A172 (cell line): ENCODE results near the gene C9orf57. TPM values are rescaled to one million over a fixed set of nuclear protein-coding genes. Genes with fewer than 3 reads are reported as not detected.
"Not testable (repeated sequence)": the region's sequence is repeated elsewhere in the genome, so short reads cannot be mapped to it uniquely, and the experiment has no call there.

Experiments used
- DNase-seq: peaks from one replicate; pipeline ENCODE4 v3.0.0-alpha.2; 2015; ENCODE audit warnings: low spot score
- total RNA-seq: library from RNA; depleted of rRNA; stranded (reverse); fragments of >200 nt; shearing (Covaris generic); gene quantifications from 2 replicates; pipeline ENCODE4 v1.2.3, GENCODE V29; 2014; rRNA removed

Gene C9orf57, protein sequence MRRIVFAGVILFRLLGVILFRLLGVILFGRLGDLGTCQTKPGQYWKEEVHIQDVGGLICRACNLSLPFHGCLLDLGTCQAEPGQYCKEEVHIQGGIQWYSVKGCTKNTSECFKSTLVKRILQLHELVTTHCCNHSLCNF
- total RNA-seq, result not detected in 2 replicates

DNA sequence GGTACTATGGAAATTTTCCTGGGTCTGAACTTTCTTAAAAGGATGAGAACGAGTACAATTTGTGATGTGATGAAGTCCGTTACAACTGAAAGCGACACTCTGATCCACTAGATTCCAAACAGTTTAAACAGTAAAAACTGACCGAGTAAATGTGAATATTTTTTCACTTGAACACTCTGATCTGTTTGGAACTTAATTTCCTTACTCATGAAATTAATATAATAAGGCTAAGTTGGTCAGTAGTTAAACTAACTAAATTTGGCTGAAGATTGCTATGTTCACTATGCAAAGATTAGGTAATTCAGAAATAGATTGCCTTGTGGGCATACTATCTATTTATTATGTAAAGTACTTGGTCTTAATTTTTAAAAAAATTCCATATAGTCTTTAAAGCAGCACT, at the start of gene C9orf57:
C9orf57 (minus strand) TSS at position 101 of the 400 bp plus-strand sequence. CDS start 1,282 bp downstream, outside the sequence.
- DNase-seq, result no peak

GRCh38 chr9:72102520-72102919, 42.1 kb upstream of the C9orf57 start:
- no peak for DNase-seq

DNA sequence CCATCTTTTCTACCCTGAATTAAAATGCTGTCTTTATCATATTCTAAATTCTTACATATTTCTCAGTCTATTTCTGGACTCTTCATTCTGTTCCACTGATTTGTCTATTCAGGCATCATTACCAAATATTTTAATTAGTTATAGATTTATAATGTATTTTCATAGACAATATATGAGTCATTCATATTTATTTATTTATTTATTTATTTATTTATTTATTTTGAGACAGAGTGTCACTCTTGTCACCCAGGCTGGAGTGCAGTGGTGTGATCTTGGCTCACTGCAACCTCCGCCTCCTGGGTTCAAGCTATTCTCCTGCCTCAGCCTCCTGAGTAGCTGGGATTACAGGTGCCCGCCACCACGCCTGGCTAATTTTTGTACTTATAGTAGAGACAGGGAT, 35.1 kb upstream of the C9orf57 start:
- not testable (repeated sequence) for DNase-seq

DNA sequence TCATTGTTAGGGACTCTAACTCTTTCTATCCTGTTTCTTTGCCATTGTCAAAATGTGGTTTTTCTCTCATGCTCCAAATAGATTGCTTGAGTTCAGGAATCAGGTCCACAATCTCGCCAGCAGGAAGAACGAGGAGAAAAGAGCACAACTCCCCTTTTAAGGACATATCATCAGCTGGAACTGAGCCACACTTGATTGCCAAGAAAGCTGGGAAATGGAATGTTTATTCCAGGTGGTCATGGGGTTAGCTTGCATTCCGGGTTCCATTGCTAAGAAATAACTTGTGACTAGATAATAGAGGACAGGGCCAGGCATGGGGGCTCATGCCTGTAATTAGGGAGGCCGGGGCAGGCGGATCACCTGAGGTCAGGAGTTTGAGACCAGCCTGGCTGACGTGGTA, 32.4 kb upstream of the C9orf57 start:
- peak; percentile 4 for DNase-seq

GRCh38 chr9:72089451-72090130, 29.2 kb upstream of the C9orf57 start:
- DNase-seq, result no peak

- DNase-seq, result no peak
Measured at GRCh38 chr9:72082536-72082935, 22.1 kb upstream of the C9orf57 start.

- DNase-seq, result not testable (repeated sequence)
Measured at GRCh38 chr9:72074666-72075065, 14.3 kb upstream of the C9orf57 start.

DNA sequence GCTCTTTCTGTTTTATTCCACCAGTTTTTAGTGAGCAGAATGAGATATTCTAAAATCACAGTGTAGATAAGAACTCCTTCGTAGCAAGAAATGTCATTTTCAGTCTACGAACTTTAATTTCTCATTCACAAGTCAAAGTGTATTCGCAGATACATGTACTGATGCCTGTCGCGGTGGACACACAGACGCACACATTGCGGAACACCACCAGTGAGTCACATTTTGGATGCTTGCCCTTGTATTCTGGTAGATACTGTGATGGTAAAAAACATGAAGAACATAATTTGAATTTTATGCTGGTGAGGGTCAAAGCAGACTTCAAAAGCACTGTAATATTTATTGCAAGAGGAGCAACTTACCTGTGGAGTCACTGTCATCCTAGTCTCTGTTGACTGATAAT, 4.7 kb upstream of the C9orf57 start:
- peak; percentile 6 for DNase-seq

- no peak for DNase-seq
Measured at GRCh38 chr9:72052122-72052521, 8.3 kb downstream of the C9orf57 start.

DNA sequence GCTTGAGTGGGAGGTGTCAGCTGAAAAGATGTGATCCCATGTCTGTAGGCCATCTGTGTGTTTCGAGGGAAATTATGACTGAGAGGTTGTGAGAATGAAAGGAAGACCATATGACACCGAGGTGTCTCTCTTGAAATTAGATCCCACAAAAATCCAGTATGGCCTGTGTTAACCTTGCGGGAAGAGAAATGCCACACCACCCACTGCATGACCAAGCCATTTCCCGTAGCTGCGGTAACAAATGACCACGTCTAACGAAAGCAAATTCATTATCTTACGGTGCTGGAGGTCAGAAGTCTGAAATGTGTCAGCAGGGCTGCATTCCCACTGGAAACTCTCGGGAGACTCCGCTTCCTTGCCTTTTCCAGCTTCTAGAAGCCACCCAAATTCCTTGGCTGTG, 11.6 kb downstream of the C9orf57 start:
- no peak for DNase-seq

GRCh38 chr9:72046630-72047456, 13.6 kb downstream of the C9orf57 start:
- DNase-seq, result no peak

DNA sequence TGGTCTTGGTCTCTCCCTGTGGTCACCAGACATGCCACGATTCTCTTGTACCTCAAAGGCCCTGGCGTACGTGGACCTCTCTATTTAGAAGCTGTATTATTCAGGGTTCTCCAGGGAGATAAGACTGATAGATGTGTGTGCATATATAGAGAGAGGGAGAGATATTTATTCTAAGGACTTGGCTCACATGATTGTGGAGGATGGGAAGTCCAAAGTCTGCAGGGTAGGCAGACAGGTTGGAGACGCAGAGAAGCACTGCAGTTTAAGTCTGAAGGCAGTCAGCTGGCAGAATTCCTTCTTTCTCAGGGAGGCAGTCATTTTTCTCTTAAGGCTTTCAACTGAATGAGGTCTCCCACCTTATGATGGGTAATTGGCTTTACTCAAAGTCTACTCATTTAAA, 16.3 kb downstream of the C9orf57 start:
- no peak for DNase-seq

DNA sequence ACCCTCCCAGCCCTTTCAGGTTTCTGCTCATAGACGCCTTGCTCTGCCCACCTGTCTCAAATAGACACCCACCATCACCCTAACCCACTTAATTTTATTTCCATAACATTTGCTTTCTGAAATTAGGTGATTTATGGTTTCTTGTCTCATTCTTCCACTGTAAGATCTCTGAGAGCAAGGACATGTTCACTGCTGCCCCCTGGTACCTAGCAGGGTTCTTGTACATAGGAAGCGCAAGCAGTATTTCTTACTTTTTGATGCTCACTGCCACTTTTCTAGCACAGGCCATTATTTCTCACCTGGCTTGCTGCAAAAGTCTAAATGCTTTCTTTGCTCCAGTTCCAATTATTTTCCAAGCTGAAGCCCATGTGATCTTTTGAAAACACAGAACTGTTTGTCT, 16.8 kb downstream of the C9orf57 start:
- DNase-seq, result no peak

GRCh38 chr9:72042928-72043327, 17.5 kb downstream of the C9orf57 start:
- DNase-seq, result no peak

- DNase-seq, result peak; percentile 46
Measured at GRCh38 chr9:72041775-72042194, 18.6 kb downstream of the C9orf57 start.

DNA sequence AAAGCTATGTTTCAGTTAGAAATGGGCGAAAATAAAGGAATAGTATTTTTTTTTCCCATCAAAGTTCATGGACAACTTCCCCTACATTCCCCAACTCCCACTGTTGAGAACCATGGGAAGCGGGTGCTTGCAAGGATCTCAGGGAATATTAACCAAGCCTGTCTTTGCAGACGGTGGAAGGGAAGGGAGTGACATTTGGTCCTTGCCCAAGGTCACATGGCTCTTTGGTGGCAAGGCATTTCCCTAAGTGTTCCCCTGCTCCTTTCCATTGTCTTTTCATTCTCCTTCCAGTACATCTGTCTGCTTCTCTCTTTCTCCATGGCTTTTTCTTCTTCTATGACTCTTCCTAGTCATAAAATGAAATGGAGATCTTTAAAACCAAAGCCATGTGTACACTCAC, 19.0 kb downstream of the C9orf57 start:
- DNase-seq, result no peak

- DNase-seq, result no peak
Measured at GRCh38 chr9:72039532-72039931, 20.9 kb downstream of the C9orf57 start.

DNA sequence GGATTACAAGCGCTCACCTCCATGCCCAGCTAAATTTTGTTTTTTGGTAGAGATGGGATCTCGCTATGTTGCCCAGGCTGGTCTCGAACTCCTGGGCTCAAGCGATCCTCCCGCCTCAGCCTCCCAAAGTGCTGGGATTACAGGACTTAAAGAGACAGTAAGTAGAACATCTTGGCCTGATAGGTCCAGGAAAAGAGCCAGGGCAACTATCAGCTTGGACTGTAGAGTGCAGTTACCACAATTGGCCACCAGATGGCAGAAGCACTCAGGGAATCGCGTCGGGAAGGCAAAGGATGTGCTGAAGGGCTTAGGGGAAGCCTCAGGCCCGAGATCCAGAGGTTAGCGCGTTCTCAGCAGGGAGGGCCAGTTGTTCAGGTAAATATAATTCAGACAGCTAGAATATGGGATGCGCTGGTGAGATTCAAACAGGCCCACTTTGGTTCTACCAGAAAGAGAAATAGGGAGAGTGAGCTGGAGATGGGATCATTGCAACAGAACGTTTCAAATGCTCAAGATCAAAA, 21.5 kb downstream of the C9orf57 start:
- DNase-seq, result peak; percentile 76

DNA sequence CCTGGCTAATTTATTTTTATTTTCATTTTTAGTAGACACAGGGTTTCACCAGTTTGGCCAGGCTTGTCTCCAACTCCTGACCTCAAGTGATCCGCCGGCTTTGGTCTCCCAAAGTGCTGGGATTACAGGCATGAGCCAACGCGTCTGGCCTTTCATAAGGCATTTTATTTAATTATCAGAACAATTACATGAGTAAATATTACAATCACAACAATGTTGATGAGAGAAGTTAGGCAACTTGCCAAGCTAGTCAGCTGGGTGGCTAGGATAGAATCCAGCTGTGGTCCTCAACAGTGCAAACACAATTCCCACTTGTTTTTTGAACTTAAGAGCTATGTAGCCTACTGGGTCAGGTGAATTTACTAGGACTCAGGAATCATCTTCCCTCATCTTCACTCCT, 22.0 kb downstream of the C9orf57 start:
- DNase-seq, result no peak

- no peak for DNase-seq
Measured at GRCh38 chr9:72037571-72037970, 22.8 kb downstream of the C9orf57 start.

DNA sequence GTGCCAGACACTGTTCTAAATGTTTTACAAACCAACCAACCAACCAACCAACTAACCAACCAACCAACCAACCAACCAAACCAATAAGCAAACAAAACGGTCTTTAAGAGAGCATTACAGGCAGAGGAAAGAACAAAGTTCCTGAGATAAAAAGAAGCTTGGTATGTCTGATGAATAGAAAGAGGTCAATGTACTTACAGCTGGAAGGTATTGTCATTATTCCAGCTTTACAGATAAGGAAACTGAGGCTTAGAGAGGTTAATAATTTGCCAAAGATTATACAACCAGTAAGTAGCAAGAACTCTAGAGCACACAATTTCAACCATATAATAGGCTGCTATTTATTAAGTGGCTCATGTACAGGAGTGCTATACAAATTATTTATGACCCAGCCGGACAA, 29.6 kb downstream of the C9orf57 start:
- no peak for DNase-seq

DNA sequence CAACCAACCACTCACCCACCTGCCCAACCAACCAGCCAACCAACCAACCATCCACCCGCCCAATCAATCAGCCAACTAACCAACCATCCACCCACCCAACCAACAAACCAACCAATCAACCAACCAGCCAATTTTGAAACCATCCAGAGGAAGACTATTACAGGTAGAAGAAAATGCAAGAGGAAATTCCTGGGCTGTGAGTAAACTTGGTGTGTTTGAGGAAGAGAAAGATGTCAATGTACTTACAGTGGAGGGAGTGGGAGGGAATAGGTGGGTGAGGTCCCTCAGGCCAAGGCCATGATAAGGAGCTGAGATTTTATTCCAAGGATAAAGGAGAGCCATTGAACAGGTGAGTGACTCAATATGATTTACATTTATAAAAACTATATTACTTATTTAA, 30.4 kb downstream of the C9orf57 start:
- DNase-seq, result no peak

DNA sequence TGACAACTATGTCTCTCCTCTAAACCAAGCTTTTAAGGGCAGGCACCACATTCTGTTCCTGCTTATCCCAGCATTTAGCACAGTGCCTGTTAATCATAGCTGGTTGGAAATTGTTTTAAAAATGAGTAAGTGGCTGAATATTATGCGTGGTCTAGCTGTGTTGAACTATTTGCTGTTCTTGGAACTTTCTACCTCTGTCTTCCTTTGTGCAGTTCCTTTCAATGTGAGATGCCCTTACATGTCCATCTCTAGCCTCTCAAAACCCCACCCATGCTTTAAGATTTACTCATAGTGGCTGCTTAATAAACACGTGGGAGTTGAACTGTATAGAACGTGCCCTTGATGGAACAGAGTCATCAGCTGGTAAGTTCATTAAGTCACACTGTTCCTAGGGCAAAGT, 34.5 kb downstream of the C9orf57 start:
- DNase-seq, result no peak
